ENCODE results near the gene AFAP1L1.

The AFAP1L1 gene

DNA sequence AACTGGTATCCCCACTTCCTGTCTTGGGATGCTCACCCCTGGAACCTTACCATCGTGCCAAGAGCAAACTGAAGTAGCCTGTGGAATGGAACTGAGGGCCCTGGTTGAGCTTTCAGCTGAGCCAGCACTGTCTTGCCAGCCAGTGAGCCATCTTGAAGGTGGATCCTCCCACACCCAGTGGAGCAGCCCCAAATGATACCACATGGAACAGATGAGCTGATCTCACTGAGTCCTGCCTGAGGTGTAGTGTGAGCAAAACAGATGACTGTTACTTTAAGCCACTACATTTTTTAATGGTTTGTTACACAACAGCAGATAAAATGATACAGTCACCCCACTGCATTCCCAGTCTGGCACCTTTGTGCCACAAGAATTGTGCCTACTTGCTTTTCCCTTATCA, 84.0 kb downstream of the AFAP1L1 start:
- no peak for DNase-seq

DNA sequence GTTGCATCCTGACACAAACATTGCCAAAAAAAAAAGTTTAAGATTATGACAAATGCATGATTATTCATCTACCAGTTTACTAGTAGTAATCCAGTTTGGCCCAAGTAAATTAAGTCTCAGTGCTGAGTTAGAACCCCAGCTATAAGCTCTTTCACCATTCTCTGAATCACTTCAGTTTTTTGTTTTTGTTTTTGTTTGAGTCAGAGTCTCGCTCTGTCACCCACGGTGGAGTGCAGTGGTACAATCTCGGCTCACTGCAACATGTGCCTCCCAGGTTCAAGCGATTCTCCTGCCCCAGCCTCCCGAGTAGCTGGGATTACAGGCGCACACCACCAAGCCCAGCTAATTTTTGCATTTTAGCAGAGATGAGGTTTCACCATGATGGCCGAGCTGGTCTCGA, 84.7 kb downstream of the AFAP1L1 start:
- no peak for DNase-seq

GRCh38 chr5:149357370-149358293, 86.0 kb downstream of the AFAP1L1 start, which contains the start of gene PCYOX1L:
PCYOX1L (plus strand) TSS chr5:149358046; CDS start chr5:149358069, 23 bp downstream.
- DNase-seq = peak; percentile 93

DNA sequence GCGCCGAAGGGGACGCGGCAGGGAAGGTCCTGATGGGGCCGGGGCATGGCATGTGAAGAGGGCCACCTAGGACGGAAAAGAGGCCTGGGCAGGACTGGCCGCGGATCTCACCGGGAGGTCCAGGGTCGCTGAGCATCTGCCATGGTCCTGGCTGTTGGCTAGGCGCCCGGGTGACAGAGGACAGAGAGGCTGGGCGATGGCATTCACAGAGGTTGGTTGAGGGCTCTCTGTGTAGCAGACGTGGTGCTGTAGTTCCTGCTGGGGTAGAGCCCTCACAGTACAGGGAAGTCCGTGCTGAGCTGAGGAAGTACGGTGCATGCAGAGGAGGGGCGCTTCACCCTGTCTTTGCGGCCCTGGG, 86.6 kb downstream of the AFAP1L1 start:
- DNase-seq = no peak

DNA sequence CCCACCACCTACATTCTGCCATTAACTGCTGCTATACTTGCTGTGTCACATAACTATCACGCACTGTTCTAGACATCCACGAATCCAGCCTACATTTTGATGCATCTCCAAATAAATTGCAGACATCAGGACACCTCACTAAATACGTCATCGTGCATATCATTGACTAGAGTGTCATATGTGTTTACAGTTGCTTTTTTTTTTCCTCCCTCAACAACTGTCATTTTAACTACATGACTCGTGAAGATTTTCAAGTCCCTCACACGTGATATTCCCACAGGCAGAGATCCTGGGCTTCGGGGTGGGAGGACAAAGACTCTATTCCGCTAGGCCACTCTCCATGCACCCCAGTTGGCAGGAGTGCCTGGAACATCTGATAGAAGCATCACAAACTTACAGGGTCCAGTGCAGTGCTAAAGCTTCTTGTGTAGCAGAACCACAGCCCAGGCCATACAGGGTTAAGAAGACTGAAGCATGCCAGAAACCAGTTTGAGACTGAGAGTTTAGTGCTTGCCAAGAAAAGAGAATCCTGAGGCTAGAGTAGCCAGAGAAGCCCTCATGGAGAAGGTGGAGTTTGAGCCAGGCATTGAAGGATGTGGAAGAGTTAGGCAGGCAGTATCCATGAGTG, 87.3 kb downstream of the AFAP1L1 start:
- DNase-seq = no peak

- DNase-seq = no peak
These were observed 88.6 kb downstream of the AFAP1L1 start for GRCh38 chr5:149360272-149360671.

GRCh38 chr5:149362541-149362940, 90.9 kb downstream of the AFAP1L1 start:
- no peak for DNase-seq

DNA sequence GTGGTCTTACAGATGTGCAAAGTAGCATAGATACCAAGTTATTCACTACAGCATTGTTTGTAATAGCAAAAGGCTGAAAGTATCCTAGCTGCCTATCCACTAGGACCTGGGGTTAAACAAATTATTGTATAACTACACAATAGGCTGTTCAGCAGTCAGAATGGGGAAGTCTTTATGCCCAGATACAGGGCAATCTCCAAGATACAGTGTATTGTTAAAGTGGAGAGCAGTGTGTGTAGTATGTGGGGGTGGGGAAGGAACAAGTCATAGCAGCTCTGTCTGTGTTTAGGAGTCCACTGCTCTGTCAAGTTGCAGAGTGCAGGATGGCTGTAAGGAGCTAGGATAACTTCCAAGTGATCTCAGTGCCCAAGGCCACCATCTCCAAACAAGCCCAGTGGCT, 91.7 kb downstream of the AFAP1L1 start:
- no peak for DNase-seq

DNA sequence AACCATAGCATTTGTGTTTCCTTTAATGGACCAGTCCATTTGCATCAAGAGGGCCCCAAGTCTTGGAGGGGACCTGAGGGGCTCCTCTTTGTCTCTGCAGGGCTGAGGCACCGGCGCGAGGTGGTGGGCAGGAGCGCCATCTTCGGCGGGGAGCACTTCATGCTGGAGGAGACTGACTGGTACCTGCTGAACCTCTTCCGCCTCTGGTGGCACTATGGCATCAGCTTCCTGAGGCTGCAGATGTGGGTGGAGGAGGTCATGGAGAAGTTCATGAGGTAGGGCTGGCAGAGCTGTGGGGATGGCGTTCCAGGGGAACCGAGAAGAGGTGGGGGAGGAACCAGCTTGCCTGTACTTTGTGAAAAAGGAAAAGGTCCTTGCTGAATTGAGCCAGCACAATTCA, 92.3 kb downstream of the AFAP1L1 start:
- DNase-seq = no peak

- DNase-seq = no peak
These were observed 93.1 kb downstream of the AFAP1L1 start for GRCh38 chr5:149364719-149365118.

- DNase-seq = no peak
These were observed 93.8 kb downstream of the AFAP1L1 start for GRCh38 chr5:149365418-149365817.

GRCh38 chr5:149366169-149366729, 94.6 kb downstream of the AFAP1L1 start:
- DNase-seq = no peak

GRCh38 chr5:149367249-149367971, 95.8 kb downstream of the AFAP1L1 start:
- DNase-seq = peak; percentile 78

DNA sequence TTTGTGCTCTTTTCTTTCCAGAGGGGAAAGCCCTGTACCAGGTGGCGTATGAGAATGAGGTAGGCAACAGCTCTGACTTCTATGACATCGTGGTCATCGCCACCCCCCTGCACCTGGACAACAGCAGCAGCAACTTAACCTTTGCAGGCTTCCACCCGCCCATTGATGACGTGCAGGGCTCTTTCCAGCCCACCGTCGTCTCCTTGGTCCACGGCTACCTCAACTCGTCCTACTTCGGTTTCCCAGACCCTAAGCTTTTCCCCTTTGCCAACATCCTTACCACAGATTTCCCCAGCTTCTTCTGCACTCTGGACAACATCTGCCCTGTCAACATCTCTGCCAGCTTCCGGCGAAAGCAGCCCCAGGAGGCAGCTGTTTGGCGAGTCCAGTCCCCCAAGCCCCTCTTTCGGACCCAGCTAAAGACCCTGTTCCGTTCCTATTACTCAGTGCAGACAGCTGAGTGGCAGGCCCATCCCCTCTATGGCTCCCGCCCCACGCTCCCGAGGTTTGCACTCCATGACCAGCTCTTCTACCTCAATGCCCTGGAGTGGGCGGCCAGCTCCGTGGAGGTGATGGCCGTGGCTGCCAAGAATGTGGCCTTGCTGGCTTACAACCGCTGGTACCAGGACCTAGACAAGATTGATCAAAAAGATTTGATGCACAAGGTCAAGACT, 96.5 kb downstream of the AFAP1L1 start:
- DNase-seq = no peak

GRCh38 chr5:149370878-149371277, 99.2 kb downstream of the AFAP1L1 start:
- DNase-seq = no peak

- DNase-seq = peak; percentile 85
These were observed 99.8 kb downstream of the AFAP1L1 start for GRCh38 chr5:149371296-149371962.

DNA sequence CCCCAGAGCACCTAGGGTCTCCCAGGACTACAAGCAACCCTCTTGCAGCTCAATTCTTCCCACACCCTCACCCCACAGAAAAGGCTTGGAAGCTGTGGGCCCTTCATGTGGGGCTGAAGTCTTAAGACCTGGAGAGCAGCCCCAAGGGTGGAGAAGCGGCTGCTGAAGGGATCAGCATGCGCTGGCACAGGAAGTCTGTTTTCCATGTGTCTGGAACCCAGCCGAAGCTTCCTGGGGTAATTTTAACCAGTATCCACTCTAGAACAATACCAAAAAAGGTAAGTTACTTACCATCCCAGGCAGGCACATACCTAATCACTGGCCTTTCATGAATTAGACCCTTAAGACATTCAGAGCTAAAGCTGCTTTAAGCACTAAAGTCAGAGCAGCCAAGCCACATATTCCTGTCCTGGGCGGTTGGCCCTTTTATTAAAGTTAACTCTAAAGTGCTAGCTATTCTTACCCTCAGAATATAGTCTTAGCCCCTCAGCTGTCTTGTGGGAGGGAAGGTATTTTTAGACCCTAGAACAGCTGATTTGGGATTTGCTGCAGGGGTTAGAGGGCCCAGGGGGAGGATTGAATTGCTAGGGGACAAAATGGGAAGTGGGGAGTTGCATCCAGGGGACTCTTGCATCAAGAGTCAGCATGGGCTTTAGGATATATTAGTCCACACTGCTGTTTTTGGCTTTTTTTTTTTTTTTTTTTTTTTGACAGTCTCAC, 100.6 kb downstream of the AFAP1L1 start:
- no peak for DNase-seq

GRCh38 chr5:149372932-149373331, 101.3 kb downstream of the AFAP1L1 start:
- no peak for DNase-seq

- DNase-seq = no peak
These were observed 102.6 kb downstream of the AFAP1L1 start for GRCh38 chr5:149374303-149374702.

DNA sequence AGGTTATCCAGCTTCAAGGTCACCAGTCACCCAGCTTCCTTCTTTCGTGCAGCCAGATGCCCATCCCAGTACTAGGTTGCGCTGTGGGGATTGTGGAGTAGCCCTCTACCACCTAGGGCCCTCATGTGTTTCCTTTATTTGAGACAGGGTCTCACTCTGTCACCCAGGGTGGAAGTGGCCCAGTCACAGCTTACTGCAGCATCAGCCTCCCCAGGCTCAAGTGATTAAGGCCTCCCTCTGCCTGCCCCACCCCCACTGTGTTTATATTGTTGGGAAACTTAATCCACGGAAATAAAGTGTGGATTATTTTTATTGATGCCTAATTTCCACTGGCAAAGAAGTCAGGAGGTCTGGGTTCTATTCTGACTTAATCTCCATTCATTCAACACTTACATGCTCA, 103.1 kb downstream of the AFAP1L1 start:
- DNase-seq = no peak

DNA sequence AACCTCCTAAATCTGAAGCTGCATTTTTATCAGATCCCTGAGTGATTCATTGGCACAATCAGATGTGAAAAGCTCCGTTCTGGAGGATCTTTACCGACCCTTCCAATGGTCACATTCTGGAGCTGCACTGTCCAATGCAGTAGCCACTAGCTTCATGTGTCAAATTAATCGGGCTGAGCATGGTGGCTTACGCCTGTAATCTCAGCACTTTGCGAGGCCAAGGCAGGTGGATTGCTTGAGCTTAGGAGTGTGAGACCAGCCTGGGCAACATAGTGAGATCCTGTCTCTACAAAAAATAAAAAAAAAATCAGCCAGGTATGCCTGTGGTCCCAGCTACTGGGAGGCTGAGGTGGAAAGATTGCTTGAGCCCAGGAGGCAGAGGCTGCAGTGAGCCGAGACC, 103.8 kb downstream of the AFAP1L1 start:
- no peak for DNase-seq

Measured in activated CD8-positive, alpha-beta memory T cell treated with anti-CD3 and anti-CD28 coated beads for 24 hours (primary cell).